Inflammatory macrophage treated with lipopolysaccharide for 4 hours (primary cell): ENCODE data around the gene ATP9B.

Experiments
- DNase-seq: peaks from one replicate; pipeline ENCODE4 v3.0.0-alpha.2; 2020

ATP9B gene

GRCh38 chr18:79335833-79336360 is 266.7 kb downstream of the ATP9B start:
- DNase-seq, result no peak

GRCh38 chr18:79336556-79337142 is 267.5 kb downstream of the ATP9B start:
- DNase-seq, result no peak

- DNase-seq, result no peak
Measured at GRCh38 chr18:79337184-79337583, 268.0 kb downstream of the ATP9B start.

- no peak for DNase-seq
Measured at GRCh38 chr18:79337620-79338019, 268.4 kb downstream of the ATP9B start.

- peak; percentile 6 for DNase-seq
Measured at GRCh38 chr18:79339094-79339908, 270.1 kb downstream of the ATP9B start.

- DNase-seq, result no peak
Measured at GRCh38 chr18:79343567-79344207, 274.5 kb downstream of the ATP9B start.

- no peak for DNase-seq
Measured at GRCh38 chr18:79344208-79344581, 275.0 kb downstream of the ATP9B start.

GRCh38 chr18:79345366-79345765 is 276.2 kb downstream of the ATP9B start:
- DNase-seq, result no peak

GRCh38 chr18:79345981-79346380 is 276.8 kb downstream of the ATP9B start:
- no peak for DNase-seq

GRCh38 chr18:79348066-79348465 is 278.9 kb downstream of the ATP9B start:
- DNase-seq, result no peak

GRCh38 chr18:79352432-79352831 is 283.2 kb downstream of the ATP9B start:
- DNase-seq, result no peak

- DNase-seq, result no peak
Measured at GRCh38 chr18:79353267-79353666, 284.1 kb downstream of the ATP9B start.

- no peak for DNase-seq
Measured at GRCh38 chr18:79354350-79354749, 285.2 kb downstream of the ATP9B start.

- DNase-seq, result no peak
Measured at GRCh38 chr18:79355433-79356335, 286.5 kb downstream of the ATP9B start.

- no peak for DNase-seq
Measured at GRCh38 chr18:79356435-79356834, 287.2 kb downstream of the ATP9B start.

- no peak for DNase-seq
Measured at GRCh38 chr18:79360933-79361332, 291.7 kb downstream of the ATP9B start.

- no peak for DNase-seq
Measured at GRCh38 chr18:79361766-79362522, 292.8 kb downstream of the ATP9B start.

- no peak for DNase-seq
Measured at GRCh38 chr18:79365701-79366100, 296.5 kb downstream of the ATP9B start.

- no peak for DNase-seq
Measured at GRCh38 chr18:79366177-79367094, 297.2 kb downstream of the ATP9B start.

GRCh38 chr18:79367480-79367879 is 298.3 kb downstream of the ATP9B start:
- no peak for DNase-seq

GRCh38 chr18:79367989-79368388 is 298.8 kb downstream of the ATP9B start:
- DNase-seq, result no peak
